HCT116 (cell line): Measurements from ENCODE around the gene HLA-B. TPM values are rescaled to one million over a fixed set of nuclear protein-coding genes. Genes with fewer than 3 reads are reported as not detected.
A peak's percentile ranks its signal among the peaks of the same experiment; 100 is the strongest.

Experiments
- ATAC-seq: fragments of 200-7000 bp; cut with Tn5 transposase; 2 replicates; pipeline ENCODE4 v1.9.1; 2020; ENCODE audit warnings: mild to moderate bottlenecking, moderate library complexity
- BruUV-seq: library from RNA; stranded (reverse); fragments of 400-500 nt; replicated peaks from 2 replicates; lab custom pipeline; 2021; lab: Mats Ljungman, UMichigan
- CTCF ChIA-PET: fragments of 300-600 bp; sonication (Branson Sonifier 250); formaldehyde crosslinking; loops from one replicate; lab custom pipeline; 2021; ENCODE audit warnings: antibody characterized with exemption; lab: Charles Lee
- POLR2A ChIA-PET: fragments of 300-600, 350-600 bp; sonication (Branson Sonifier 250); formaldehyde crosslinking; loops from one replicate; lab custom pipeline; 2021; ENCODE audit warnings: antibody characterized with exemption; lab: Charles Lee
- RAD21 ChIA-PET, 2 experiments: fragments of 300-600 bp; sonication (Branson Sonifier 250); formaldehyde crosslinking; loops; one replicate each; lab custom pipeline; 2023; ENCODE audit warnings: low total read pairs in 2 of 2; ENCODE audit not compliant: uncharacterized antibody in 2 of 2, unreplicated experiment in 2 of 2, low non-redundant PET in 1 of 2; lab: Charles Lee
- DNase-seq: peaks from one replicate; pipeline ENCODE4 v3.0.0-alpha.2; 2010; ENCODE audit warnings: low read depth, low spot score
- H2AFZ ChIP-seq: fragments of 200-600 bp; shearing (Covaris generic), sonication (generic); 2 replicates; pipeline ENCODE4 v1.6.1; 2017; ENCODE audit warnings: low read depth, mixed run types, mixed read lengths, antibody characterized with exemption, low read length; ENCODE audit not compliant: poor library complexity, severe bottlenecking
- H3K27ac ChIP-seq: 2 replicates; pipeline ENCODE4 v1.5.1; 2012; ENCODE audit warnings: low read depth, low read length
- H3K27me3 ChIP-seq: fragments of 200-600 bp; sonication (generic); 2 replicates; pipeline ENCODE4 v1.6.1; 2016; ENCODE audit warnings: mixed run types, low read length, mixed read lengths; ENCODE audit not compliant: insufficient read depth
- H3K36me3 ChIP-seq, 2 experiments: fragments of 200-500 bp in 1 of 2; fragments of 200-600 bp in 1 of 2; sonication (Bioruptor generic) in 1 of 2; sonication (generic) in 1 of 2; 2 replicates each; pipeline versions ENCODE4 v1.5.1 to v1.6.1; 2014 to 2016; ENCODE audit warnings: low read length in 2 of 2, inconsistent platforms in 1 of 2, mixed read lengths in 1 of 2, mixed run types in 1 of 2; ENCODE audit not compliant: insufficient read depth in 2 of 2, control insufficient read depth in 1 of 2
- H3K4me1 ChIP-seq, 2 experiments: fragments of 200-600 bp in 1 of 2; sonication (generic) in 1 of 2; 2 replicates each; pipeline versions ENCODE4 v1.5.1 to v1.6.1; 2012 to 2017; ENCODE audit warnings: low read length in 2 of 2, inconsistent platforms in 1 of 2, mild to moderate bottlenecking in 1 of 2, mixed read lengths in 1 of 2, mixed run types in 1 of 2, moderate library complexity in 1 of 2; ENCODE audit not compliant: insufficient read depth in 2 of 2, control insufficient read depth in 1 of 2
- H3K4me2 ChIP-seq: fragments of 200-600 bp; sonication (generic); 2 replicates; pipeline ENCODE4 v1.6.1; 2017; ENCODE audit warnings: mixed run types, low read length, mixed read lengths
- H3K4me3 ChIP-seq, 2 experiments: fragments of 200-600 bp in 1 of 2; sonication (generic) in 1 of 2; replicated peaks in 1 of 2; 2 replicates each; pipeline ENCODE4 v1.5.1; 2011 to 2016; ENCODE audit warnings: low read length in 2 of 2, control low read depth in 1 of 2, low read depth in 1 of 2, mild to moderate bottlenecking in 1 of 2, mixed read lengths in 1 of 2, mixed run types in 1 of 2
- H3K79me2 ChIP-seq: fragments of 200-600 bp; sonication (generic); 2 replicates; pipeline ENCODE4 v1.6.1; 2017; ENCODE audit warnings: mild to moderate bottlenecking, mixed run types, low read length, moderate library complexity, mixed read lengths; ENCODE audit not compliant: insufficient read depth
- H3K9ac ChIP-seq: fragments of 200-600 bp; sonication (generic); 2 replicates; pipeline ENCODE4 v1.6.1; 2016; ENCODE audit warnings: low read length, mixed read lengths
- H3K9me2 ChIP-seq: fragments of 200-600 bp; sonication (generic), shearing (Covaris generic); 2 replicates; pipeline ENCODE4 v1.6.1; 2017; ENCODE audit warnings: mixed run types, mild to moderate bottlenecking, moderate library complexity; ENCODE audit not compliant: insufficient read depth
- H3K9me3 ChIP-seq, 2 experiments: fragments of 200-500 bp in 1 of 2; fragments of 200-600 bp in 1 of 2; sonication (Bioruptor generic) in 1 of 2; sonication (generic) in 1 of 2; 2 replicates each; pipeline ENCODE4 v1.6.1; 2014 to 2017; ENCODE audit warnings: low read length in 2 of 2, mixed read lengths in 2 of 2, inconsistent platforms in 1 of 2, low read depth in 1 of 2, mild to moderate bottlenecking in 1 of 2, mixed run types in 1 of 2, moderate library complexity in 1 of 2; ENCODE audit not compliant: control insufficient read depth in 1 of 2, insufficient read depth in 1 of 2
- H4K20me1 ChIP-seq: fragments of 200-600 bp; sonication (generic), shearing (Covaris generic); 2 replicates; pipeline ENCODE4 v1.6.1; 2017; ENCODE audit warnings: mixed run types, mild to moderate bottlenecking, moderate library complexity; ENCODE audit not compliant: insufficient read depth
- CEBPB ChIP-seq: IDR thresholded peaks from 2 replicates; pipeline ENCODE4 v1.6.1; 2012; ENCODE audit warnings: low read depth
- CTCF ChIP-seq, 3 experiments: fragments of 200-600 bp in 1 of 3; sonication (generic) in 1 of 3; IDR thresholded peaks in 2 of 3; conservative IDR thresholded peaks in 1 of 3; 2 replicates each; pipeline ENCODE4 v1.5.1; 2012 to 2017; ENCODE audit warnings: low read depth in 2 of 3, low read length in 2 of 3, antibody characterized with exemption in 1 of 3, borderline replicate concordance in 1 of 3, control low read depth in 1 of 3, mild to moderate bottlenecking in 1 of 3, mixed read lengths in 1 of 3, mixed run types in 1 of 3, moderate library complexity in 1 of 3; ENCODE audit not compliant: insufficient read depth in 1 of 3
- EGR1 ChIP-seq: IDR thresholded peaks from 2 replicates; pipeline ENCODE4 v1.6.1; 2012; ENCODE audit warnings: low read depth
- ELF1 ChIP-seq: IDR thresholded peaks from 2 replicates; pipeline ENCODE4 v1.6.1; 2012; ENCODE audit warnings: low read depth, borderline replicate concordance
- EZH2phosphoT487 ChIP-seq: fragments of 200-600 bp; IDR thresholded peaks from 2 replicates; pipeline ENCODE4 v1.6.1; 2018; ENCODE audit warnings: antibody characterized with exemption, borderline replicate concordance
- MAX ChIP-seq: IDR thresholded peaks from 2 replicates; pipeline ENCODE4 v1.6.1; 2012
- POLR2AphosphoS5 ChIP-seq: IDR thresholded peaks from 2 replicates; pipeline ENCODE4 v1.6.1; 2011; ENCODE audit warnings: mild to moderate bottlenecking, low read depth, low read length, moderate library complexity
- RAD21 ChIP-seq: IDR thresholded peaks from 2 replicates; pipeline ENCODE4 v1.6.1; 2012; ENCODE audit warnings: low read depth, mild to moderate bottlenecking
- SIN3A ChIP-seq: IDR thresholded peaks from 2 replicates; pipeline ENCODE4 v1.6.1; 2012; ENCODE audit warnings: low read depth
- TCF7L2 ChIP-seq: IDR thresholded peaks from 2 replicates; pipeline ENCODE4 v1.7.0; 2011; ENCODE audit warnings: borderline replicate concordance, inconsistent platforms; ENCODE audit not compliant: insufficient read depth, insufficient read length; ENCODE audit errors: extremely low read depth
- YY1 ChIP-seq: IDR thresholded peaks from 2 replicates; pipeline ENCODE4 v1.6.1; 2011; ENCODE audit warnings: low read length, low read depth, moderate library complexity, mild to moderate bottlenecking; ENCODE audit not compliant: insufficient replicate concordance; ENCODE audit errors: extremely low read depth
- ZFX ChIP-seq: fragments of 450-650 bp; IDR thresholded peaks from 2 replicates; pipeline ENCODE4 v1.6.1; 2017
- intact Hi-C: fragments of 100-400 bp; cut with micrococcal nuclease; formaldehyde crosslinking; loops from 2 replicates; pipeline ENCODE4 v1.10.0; 2022
- total RNA-seq: library from RNA; stranded (reverse); gene quantifications from one replicate; pipeline ENCODE4 v1.2.1, GENCODE V29; 2021; ENCODE audit not compliant: unreplicated experiment
- TF ChIP-seq, protein P1 (sequence below): IDR thresholded peaks from 2 replicates; pipeline ENCODE4 v1.6.1; 2012

The HLA-B gene
- total RNA-seq, 1 experiment from 2014 or later = 381 TPM

- Histone ChIP-seq H3K36me3 (no peaks in the 10 kb centered on the region), H3K4me3 (peak overlapping the region; percentile 81 to 82), H4K20me1 (no peaks in the 10 kb centered on the region), H3K9me3 (no peaks in the 10 kb centered on the region), H3K27me3 (no peaks in the 10 kb centered on the region), H3K27ac (peak overlapping the region; percentile 93), H3K9ac (peak overlapping the region; percentile 85), H3K79me2 (peaks cover 29% of the 10 kb centered on the region), H3K4me2 (peak overlapping the region; percentile 73), H3K4me1 (peaks cover 40 to 54% of the 10 kb centered on the region in 2 experiments), H3K9me2 (no peaks in the 10 kb centered on the region), H2AFZ (peak overlapping the region; percentile 84)
- intact Hi-C loops = loop anchor here (1.0 to 5.0 kb wide), 3 partner anchors 42 to 262 kb away; partner anchors contain the start of genes C6orf47 and GPANK1
- no TSS peak for BruUV-seq
- ATAC-seq (peak; percentile 64), DNase-seq (peak; percentile 80)
- POLR2A ChIA-PET = interaction anchor here (0.8 to 1.8 kb wide), 5 partner anchors 43 to 202 kb away, joined by 3 to 7 read pairs (median 5); no protein-coding TSS in a partner anchor
- CTCF ChIA-PET = interaction anchor here (0.7 to 6.4 kb wide), 9 partner anchors 14 to 463 kb away, joined by 3 to 71 read pairs (median 4); no protein-coding TSS in a partner anchor
- RAD21 ChIA-PET = interaction anchor here (1.9 to 2.0 kb wide), 2 partner anchors 42 to 43 kb away, joined by 5 to 12 read pairs; no protein-coding TSS in a partner anchor
- TF ChIP-seq ZFX (no peak), POLR2AphosphoS5 (peak; percentile 77), SIN3A (peak; percentile 73), EGR1 (peak; percentile 99), TCF7L2 (peak; percentile 53), YY1 (peak; percentile 61), CEBPB (no peak), RAD21 (peak; percentile 88), EZH2phosphoT487 (no peak), CTCF (IDR thresholded peaks at IDR 0.05 in 2 of 3, conservative IDR thresholded peaks at IDR 0.05 in 1 of 3; ENCODE audit: borderline replicate concordance in 1 of 3, insufficient read depth in 1 of 3, low read depth in 2 of 3, low read length in 2 of 3) (peak; percentile 90 to 94 (median 92)), MAX (peak; percentile 67; the same call in 1 of the 2 replicates), ELF1 (no peak; the same call in 1 of the 2 replicates)
- TF ChIP-seq, protein P1, sequence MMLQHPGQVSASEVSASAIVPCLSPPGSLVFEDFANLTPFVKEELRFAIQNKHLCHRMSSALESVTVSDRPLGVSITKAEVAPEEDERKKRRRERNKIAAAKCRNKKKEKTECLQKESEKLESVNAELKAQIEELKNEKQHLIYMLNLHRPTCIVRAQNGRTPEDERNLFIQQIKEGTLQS = no peak
Measured at GRCh38 chr6:31399589-31400466, 42.8 kb upstream of the HLA-B start.
